ENCODE data around the gene GOLT1A. TPM values are rescaled to one million over a fixed set of nuclear protein-coding genes. Genes with fewer than 3 reads are reported as not detected.

The GOLT1A gene
- total RNA-seq, 5 donors from 2014 or later (not counting 1 experiment from before 2014, with no cell fraction given), result 0.30 to 0.42 (median 0.32) TPM; not detected in 1

- 80% methylated on average over 12 of the region's 14 CpGs for WGBS (ENCODE audit: insufficient coverage)
- ATAC-seq (replicated peaks in 1 of 4) (no peak), DNase-seq (no peak)
- no peaks in the 10 kb centered on the region for H3K27me3 Mint-ChIP-seq
- H3K27ac Mint-ChIP-seq, result no peak overlapping the region
- CTCF ChIA-PET, result no interaction called here
- no peaks in the 10 kb centered on the region for H3K9me3 Mint-ChIP-seq
- no peak overlapping the region for H3K4me3 Mint-ChIP-seq
- Histone ChIP-seq H3K4me3 (ENCODE audit: control insufficient read depth in 1 of 2, extremely low read depth in 1 of 2, low read length in 1 of 2) (no peak overlapping the region), H3K27ac (ENCODE audit: low read length) (no peak overlapping the region), H3K27me3 (replicated peaks in 1 of 2; ENCODE audit: control insufficient read depth in 2 of 2, extremely low read depth in 1 of 2, insufficient read depth in 2 of 2, low read length in 1 of 2) (peaks cover 0 to 17% of the 10 kb centered on the region in 2 experiments), H3K9me3 (no peaks in the 10 kb centered on the region), H3K4me1 (ENCODE audit: control insufficient read depth in 1 of 2, extremely low read depth in 1 of 2, insufficient read depth in 2 of 2, low read length in 2 of 2) (no peaks in the 10 kb centered on the region), H3K36me3 (ENCODE audit: control insufficient read depth in 2 of 2, extremely low read depth in 1 of 2, insufficient read depth in 1 of 2, low read length in 1 of 2) (no peaks in the 10 kb centered on the region)
- POLR2A ChIA-PET, result no interaction called here
- H3K36me3 Mint-ChIP-seq, result no peaks in the 10 kb centered on the region
- no peaks in the 10 kb centered on the region for H3K4me1 Mint-ChIP-seq
Observed at GRCh38 chr1:204260601-204261197, 46.9 kb upstream of the GOLT1A start.

GRCh38 chr1:204259782-204260181 lies 46.0 kb upstream of the GOLT1A start:
- no peaks in the 10 kb centered on the region for H3K36me3 ChIP-seq (ENCODE audit: control insufficient read depth in 2 of 2, extremely low read depth in 1 of 2, insufficient read depth in 1 of 2, low read length in 1 of 2)
- no peaks in the 10 kb centered on the region for H3K27me3 Mint-ChIP-seq
- H3K4me3 Mint-ChIP-seq, result no peak overlapping the region
- CTCF ChIA-PET, result no interaction called here
- DNase-seq, result no peak
- WGBS (ENCODE audit: insufficient coverage), result 86% methylated on average over 4 of the region's 5 CpGs
- no peak overlapping the region for H3K27ac Mint-ChIP-seq
- no peak overlapping the region for H3K27ac ChIP-seq (ENCODE audit: low read length)
- peaks cover 0 to 15% of the 10 kb centered on the region in 2 experiments for H3K27me3 ChIP-seq (replicated peaks in 1 of 2; ENCODE audit: control insufficient read depth in 2 of 2, extremely low read depth in 1 of 2, insufficient read depth in 2 of 2, low read length in 1 of 2)
- no peak for ATAC-seq (replicated peaks in 1 of 4)
- no peak overlapping the region for H3K4me3 ChIP-seq (ENCODE audit: control insufficient read depth in 1 of 2, extremely low read depth in 1 of 2, low read length in 1 of 2)
- no peaks in the 10 kb centered on the region for H3K4me1 Mint-ChIP-seq
- POLR2A ChIA-PET, result no interaction called here
- no peaks in the 10 kb centered on the region for H3K4me1 ChIP-seq (ENCODE audit: control insufficient read depth in 1 of 2, extremely low read depth in 1 of 2, insufficient read depth in 2 of 2, low read length in 2 of 2)
- no peaks in the 10 kb centered on the region for H3K9me3 ChIP-seq
- no peaks in the 10 kb centered on the region for H3K9me3 Mint-ChIP-seq
- H3K36me3 Mint-ChIP-seq, result no peaks in the 10 kb centered on the region

GRCh38 chr1:204259196-204259595 lies 45.4 kb upstream of the GOLT1A start:
- no peak overlapping the region for H3K27ac ChIP-seq (ENCODE audit: low read length)
- peaks cover 0 to 13% of the 10 kb centered on the region in 2 experiments for H3K27me3 ChIP-seq (replicated peaks in 1 of 2; ENCODE audit: control insufficient read depth in 2 of 2, extremely low read depth in 1 of 2, insufficient read depth in 2 of 2, low read length in 1 of 2)
- CTCF ChIA-PET, result interaction anchor here in 1 of 2 donors (0.6 kb wide), 2 partner anchors 32 to 100 kb away, joined by 3 to 6 read pairs; no protein-coding TSS in a partner anchor
- H3K4me3 ChIP-seq (ENCODE audit: control insufficient read depth in 1 of 2, extremely low read depth in 1 of 2, low read length in 1 of 2), result no peak overlapping the region
- DNase-seq (no peak), ATAC-seq (replicated peaks in 1 of 4) (no peak)
- no peak overlapping the region for H3K27ac Mint-ChIP-seq
- WGBS (ENCODE audit: insufficient coverage), result 89% methylated on average over 16 of the region's 18 CpGs
- no peaks in the 10 kb centered on the region for H3K4me1 Mint-ChIP-seq
- POLR2A ChIA-PET, result no interaction called here
- no peak overlapping the region for H3K4me3 Mint-ChIP-seq
- H3K9me3 ChIP-seq, result no peaks in the 10 kb centered on the region
- no peaks in the 10 kb centered on the region for H3K9me3 Mint-ChIP-seq
- no peaks in the 10 kb centered on the region for H3K36me3 Mint-ChIP-seq
- no peaks in the 10 kb centered on the region for H3K36me3 ChIP-seq (ENCODE audit: control insufficient read depth in 2 of 2, extremely low read depth in 1 of 2, insufficient read depth in 1 of 2, low read length in 1 of 2)
- H3K27me3 Mint-ChIP-seq, result no peaks in the 10 kb centered on the region
- H3K4me1 ChIP-seq (ENCODE audit: control insufficient read depth in 1 of 2, extremely low read depth in 1 of 2, insufficient read depth in 2 of 2, low read length in 2 of 2), result no peaks in the 10 kb centered on the region

- H3K27me3 ChIP-seq (replicated peaks in 1 of 2; ENCODE audit: control insufficient read depth in 2 of 2, extremely low read depth in 1 of 2, insufficient read depth in 2 of 2, low read length in 1 of 2), result peaks cover 0 to 13% of the 10 kb centered on the region in 2 experiments
- H3K27ac ChIP-seq (ENCODE audit: low read length), result no peak overlapping the region
- H3K4me1 ChIP-seq (ENCODE audit: control insufficient read depth in 1 of 2, extremely low read depth in 1 of 2, insufficient read depth in 2 of 2, low read length in 2 of 2), result no peaks in the 10 kb centered on the region
- Mint-ChIP-seq H3K27me3 (no peaks in the 10 kb centered on the region), H3K27ac (no peak overlapping the region), H3K4me1 (no peaks in the 10 kb centered on the region), H3K36me3 (no peaks in the 10 kb centered on the region), H3K9me3 (no peaks in the 10 kb centered on the region), H3K4me3 (no peak overlapping the region)
- no peaks in the 10 kb centered on the region for H3K9me3 ChIP-seq
- ATAC-seq (replicated peaks in 1 of 4), result no peak
- CTCF ChIA-PET, result interaction anchor here in 1 of 2 donors (0.6 kb wide), 2 partner anchors 33 to 101 kb away, joined by 3 to 6 read pairs; no protein-coding TSS in a partner anchor
- 63% methylated on average over 5 of the region's 7 CpGs for WGBS (ENCODE audit: insufficient coverage)
- peak in 13 of 35 experiments; percentile 3 to 39 (median 9) for DNase-seq
- no peaks in the 10 kb centered on the region for H3K36me3 ChIP-seq (ENCODE audit: control insufficient read depth in 2 of 2, extremely low read depth in 1 of 2, insufficient read depth in 1 of 2, low read length in 1 of 2)
- H3K4me3 ChIP-seq (ENCODE audit: control insufficient read depth in 1 of 2, extremely low read depth in 1 of 2, low read length in 1 of 2), result no peak overlapping the region
- POLR2A ChIA-PET, result no interaction called here
Observed at GRCh38 chr1:204258213-204259115, 44.7 kb upstream of the GOLT1A start.

GRCh38 chr1:204257446-204257845 lies 43.7 kb upstream of the GOLT1A start:
- Histone ChIP-seq H3K36me3 (ENCODE audit: control insufficient read depth in 2 of 2, extremely low read depth in 1 of 2, insufficient read depth in 1 of 2, low read length in 1 of 2) (no peaks in the 10 kb centered on the region), H3K4me1 (ENCODE audit: control insufficient read depth in 1 of 2, extremely low read depth in 1 of 2, insufficient read depth in 2 of 2, low read length in 2 of 2) (no peaks in the 10 kb centered on the region), H3K9me3 (no peaks in the 10 kb centered on the region), H3K4me3 (ENCODE audit: control insufficient read depth in 1 of 2, extremely low read depth in 1 of 2, low read length in 1 of 2) (no peak overlapping the region), H3K27ac (ENCODE audit: low read length) (no peak overlapping the region), H3K27me3 (replicated peaks in 1 of 2; ENCODE audit: control insufficient read depth in 2 of 2, extremely low read depth in 1 of 2, insufficient read depth in 2 of 2, low read length in 1 of 2) (peaks cover 0 to 11% of the 10 kb centered on the region in 2 experiments)
- ATAC-seq (replicated peaks in 1 of 4) (no peak), DNase-seq (no peak)
- ChIA-PET POLR2A (no interaction called here), CTCF (interaction anchor here in 1 of 2 donors (0.6 kb wide), 1 partner anchor 18 kb away, joined by 3 read pairs; no protein-coding TSS in a partner anchor)
- no peak overlapping the region for H3K27ac Mint-ChIP-seq
- no peaks in the 10 kb centered on the region for H3K27me3 Mint-ChIP-seq
- no peaks in the 10 kb centered on the region for H3K36me3 Mint-ChIP-seq
- H3K9me3 Mint-ChIP-seq, result no peaks in the 10 kb centered on the region
- WGBS (ENCODE audit: insufficient coverage), result 89% methylated on average over 19 of the region's 24 CpGs
- no peaks in the 10 kb centered on the region for H3K4me1 Mint-ChIP-seq
- no peak overlapping the region for H3K4me3 Mint-ChIP-seq

GRCh38 chr1:204256531-204256930 lies 42.7 kb upstream of the GOLT1A start:
- H3K9me3 ChIP-seq, result no peaks in the 10 kb centered on the region
- H3K36me3 Mint-ChIP-seq, result no peaks in the 10 kb centered on the region
- no peaks in the 10 kb centered on the region for H3K9me3 Mint-ChIP-seq
- 87% methylated on average over 4 of the region's 10 CpGs for WGBS (ENCODE audit: insufficient coverage)
- no peaks in the 10 kb centered on the region for H3K27me3 Mint-ChIP-seq
- no peak overlapping the region for H3K4me3 ChIP-seq (ENCODE audit: control insufficient read depth in 1 of 2, extremely low read depth in 1 of 2, low read length in 1 of 2)
- no peaks in the 10 kb centered on the region for H3K36me3 ChIP-seq (ENCODE audit: control insufficient read depth in 2 of 2, extremely low read depth in 1 of 2, insufficient read depth in 1 of 2, low read length in 1 of 2)
- H3K4me1 ChIP-seq (ENCODE audit: control insufficient read depth in 1 of 2, extremely low read depth in 1 of 2, insufficient read depth in 2 of 2, low read length in 2 of 2), result no peaks in the 10 kb centered on the region
- CTCF ChIA-PET, result no interaction called here
- POLR2A ChIA-PET, result no interaction called here
- H3K27me3 ChIP-seq (replicated peaks in 1 of 2; ENCODE audit: control insufficient read depth in 2 of 2, extremely low read depth in 1 of 2, insufficient read depth in 2 of 2, low read length in 1 of 2), result peaks cover 0 to 11% of the 10 kb centered on the region in 2 experiments
- ATAC-seq (replicated peaks in 1 of 4), result no peak
- no peak overlapping the region for H3K27ac Mint-ChIP-seq
- H3K4me1 Mint-ChIP-seq, result no peaks in the 10 kb centered on the region
- no peak for DNase-seq
- no peak overlapping the region for H3K27ac ChIP-seq (ENCODE audit: low read length)
- H3K4me3 Mint-ChIP-seq, result no peak overlapping the region

Data from T-cell (primary cell).